HUES64 (cell line): ENCODE data around the gene FAM184A.

Source experiments
- H3K27ac ChIP-seq: 2 replicates; pipeline ENCODE4 v1.7.0; 2013; ENCODE audit warnings: low read depth, low read length, inconsistent platforms
- H3K27me3 ChIP-seq: 2 replicates; pipeline ENCODE4 v1.6.1; 2013; ENCODE audit warnings: mild to moderate bottlenecking, low read length; ENCODE audit not compliant: insufficient read depth
- H3K36me3 ChIP-seq: 2 replicates; pipeline ENCODE4 v1.6.1; 2013; ENCODE audit warnings: mild to moderate bottlenecking, low read length; ENCODE audit not compliant: insufficient read depth
- H3K4me1 ChIP-seq: 2 replicates; pipeline ENCODE4 v1.6.1; 2013; ENCODE audit warnings: mild to moderate bottlenecking, low read length, moderate library complexity; ENCODE audit not compliant: insufficient read depth
- H3K4me3 ChIP-seq: 2 replicates; pipeline ENCODE4 v1.5.1; 2013; ENCODE audit warnings: mild to moderate bottlenecking, low read length, moderate library complexity
- H3K9ac ChIP-seq: 2 replicates; pipeline ENCODE4 v1.6.1; 2013; ENCODE audit warnings: mild to moderate bottlenecking, low read depth, low read length
- H3K9me3 ChIP-seq: 2 replicates; pipeline ENCODE4 v1.6.1; 2013; ENCODE audit warnings: low read depth, low read length; ENCODE audit not compliant: insufficient read depth
- WGBS: fragments of 150-250, 120-280 bp; methylation state at CpG from one replicate; pipeline ENCODE4 v1.1.7; 2013; ENCODE audit warnings: missing lambda C conversion rate; 5-methylcytosine and 5-hydroxymethylcytosine counted together

Gene FAM184A

GRCh38 chr6:118932421-118932820, 146.0 kb downstream of the FAM184A start:
- no peak overlapping the region for H3K9ac ChIP-seq
- H3K4me3 ChIP-seq = no peak overlapping the region
- no peak overlapping the region for H3K27ac ChIP-seq
- no peaks in the 10 kb centered on the region for H3K27me3 ChIP-seq
- H3K36me3 ChIP-seq = peaks cover 53% of the 10 kb centered on the region
- peaks cover 17% of the 10 kb centered on the region for H3K4me1 ChIP-seq
- WGBS = 87% methylated on average over 1 of the region's 2 CpGs
- H3K9me3 ChIP-seq = no peaks in the 10 kb centered on the region

GRCh38 chr6:118931436-118931835, 147.0 kb downstream of the FAM184A start:
- Histone ChIP-seq H3K27ac (no peak overlapping the region), H3K36me3 (peaks cover 57% of the 10 kb centered on the region), H3K9me3 (no peaks in the 10 kb centered on the region), H3K4me1 (peaks cover 17% of the 10 kb centered on the region), H3K27me3 (no peaks in the 10 kb centered on the region), H3K9ac (no peak overlapping the region), H3K4me3 (no peak overlapping the region)
- 96% methylated on average over 2 of the region's 5 CpGs for WGBS

DNA sequence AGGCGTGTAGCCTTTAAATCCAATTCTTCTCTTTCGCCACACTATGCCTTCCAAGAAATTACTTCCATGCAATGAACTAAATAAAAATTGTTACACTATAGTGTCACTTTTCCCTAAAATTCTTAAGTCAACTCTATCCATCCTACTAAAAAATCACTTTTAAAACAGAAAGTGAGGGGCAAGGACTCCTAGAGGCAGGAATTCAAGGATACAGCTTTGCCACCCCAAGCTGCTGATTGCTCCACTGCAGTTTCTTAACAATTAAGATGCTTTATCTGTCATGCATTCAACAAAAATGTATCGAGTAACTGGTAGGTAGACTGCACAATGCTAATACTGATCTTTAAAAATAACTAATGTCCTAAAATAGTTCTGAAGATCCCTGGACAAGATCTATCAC, 147.8 kb downstream of the FAM184A start:
- H3K27ac ChIP-seq = no peak overlapping the region
- no peak overlapping the region for H3K9ac ChIP-seq
- peaks cover 65% of the 10 kb centered on the region for H3K36me3 ChIP-seq
- WGBS = 100% methylated on average over 3 of the region's 3 CpGs
- no peaks in the 10 kb centered on the region for H3K27me3 ChIP-seq
- H3K4me1 ChIP-seq = peaks cover 12% of the 10 kb centered on the region
- no peaks in the 10 kb centered on the region for H3K9me3 ChIP-seq
- no peak overlapping the region for H3K4me3 ChIP-seq

GRCh38 chr6:118923035-118923434, 155.4 kb downstream of the FAM184A start:
- 94% methylated on average over 3 of the region's 3 CpGs for WGBS
- H3K4me1 ChIP-seq = no peaks in the 10 kb centered on the region
- H3K4me3 ChIP-seq = no peak overlapping the region
- no peaks in the 10 kb centered on the region for H3K27me3 ChIP-seq
- no peak overlapping the region for H3K27ac ChIP-seq
- no peaks in the 10 kb centered on the region for H3K9me3 ChIP-seq
- peaks cover 91% of the 10 kb centered on the region for H3K36me3 ChIP-seq
- no peak overlapping the region for H3K9ac ChIP-seq

- WGBS = 100% methylated on average over 1 of the region's 1 CpG
- H3K36me3 ChIP-seq = peaks cover 89% of the 10 kb centered on the region
These were observed 157.4 kb downstream of the FAM184A start for GRCh38 chr6:118921084-118921483.

GRCh38 chr6:118918329-118918725, 160.1 kb downstream of the FAM184A start:
- Histone ChIP-seq H3K36me3 (peaks cover 92% of the 10 kb centered on the region), H3K27ac (no peak overlapping the region), H3K9ac (no peak overlapping the region)

More at GRCh38 chr6:118921084-118921483, 157.4 kb downstream of the FAM184A start:
- Histone ChIP-seq H3K4me3 (no peak overlapping the region), H3K9ac (no peak overlapping the region), H3K4me1 (no peaks in the 10 kb centered on the region), H3K27ac (no peak overlapping the region), H3K9me3 (no peaks in the 10 kb centered on the region), H3K27me3 (no peaks in the 10 kb centered on the region)

DNA sequence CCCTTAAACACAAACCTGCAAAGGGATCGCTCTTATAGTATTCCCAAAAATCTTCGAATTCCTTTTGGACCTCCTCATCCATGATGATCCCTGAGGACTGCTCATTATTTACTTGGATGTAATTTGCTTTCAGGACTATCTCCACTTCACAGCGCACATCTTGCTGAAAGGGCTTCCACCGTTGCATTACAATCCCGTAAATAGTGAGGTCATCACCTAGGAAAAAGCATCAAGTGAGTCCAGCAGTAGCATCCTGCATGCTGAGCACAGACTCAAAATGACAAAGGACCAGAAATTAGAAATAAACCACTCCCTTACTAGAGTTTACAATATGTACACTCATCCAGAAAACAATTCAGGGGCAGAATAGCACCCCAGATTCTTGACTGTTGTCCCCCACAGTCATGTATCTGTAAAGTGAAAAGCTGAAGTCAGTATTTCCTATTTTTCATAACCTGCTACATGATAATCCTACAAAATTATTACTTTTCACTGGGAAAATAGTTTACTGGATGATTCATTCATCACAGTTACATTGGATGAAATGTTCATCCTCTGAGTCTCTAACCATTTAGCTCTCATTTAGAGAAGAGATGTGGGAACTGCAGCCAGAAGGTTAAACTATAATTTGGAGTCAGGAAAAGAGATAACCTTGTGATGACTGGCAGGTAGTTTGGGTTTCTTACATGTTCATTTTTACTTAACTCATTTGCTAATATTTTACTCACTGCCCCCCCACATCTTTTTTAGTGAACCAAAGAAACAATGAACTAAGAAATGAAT, 160.7 kb downstream of the FAM184A start:
- no peak overlapping the region for H3K9ac ChIP-seq
- H3K36me3 ChIP-seq = peaks cover 92% of the 10 kb centered on the region
- H3K27ac ChIP-seq = no peak overlapping the region
- H3K9me3 ChIP-seq = no peaks in the 10 kb centered on the region
- 97% methylated on average over 5 of the region's 5 CpGs for WGBS
- H3K4me1 ChIP-seq = no peaks in the 10 kb centered on the region
- H3K4me3 ChIP-seq = no peak overlapping the region
- no peaks in the 10 kb centered on the region for H3K27me3 ChIP-seq

More at GRCh38 chr6:118918329-118918725, 160.1 kb downstream of the FAM184A start:
- Histone ChIP-seq H3K4me3 (no peak overlapping the region), H3K27me3 (no peaks in the 10 kb centered on the region), H3K4me1 (no peaks in the 10 kb centered on the region), H3K9me3 (no peaks in the 10 kb centered on the region)
- 100% methylated on average over 2 of the region's 2 CpGs for WGBS

- Histone ChIP-seq H3K36me3 (peaks cover 90% of the 10 kb centered on the region), H3K4me1 (no peaks in the 10 kb centered on the region), H3K27ac (no peak overlapping the region), H3K4me3 (no peak overlapping the region), H3K9ac (no peak overlapping the region), H3K27me3 (no peaks in the 10 kb centered on the region), H3K9me3 (no peaks in the 10 kb centered on the region)
These were observed 163.9 kb downstream of the FAM184A start for GRCh38 chr6:118914598-118914997.

DNA sequence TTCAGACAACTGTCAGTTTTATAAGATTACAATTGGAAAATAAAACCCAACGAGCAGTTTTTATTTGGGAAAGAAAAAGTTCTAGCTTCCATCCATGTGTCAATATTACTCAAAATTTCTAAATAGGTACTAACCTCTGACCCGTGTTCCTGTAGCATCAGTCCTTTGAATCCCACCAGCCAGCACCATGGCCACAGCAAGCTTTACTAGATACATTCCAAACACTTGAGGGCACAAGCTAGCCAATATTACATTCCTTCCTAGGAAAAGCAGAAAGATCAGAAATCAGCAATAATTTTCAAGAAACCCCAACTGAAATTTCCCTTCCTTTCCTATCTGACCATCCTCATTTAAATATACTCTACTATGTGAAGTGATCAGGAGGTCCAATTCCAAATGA, 165.3 kb downstream of the FAM184A start:
- WGBS = 88% methylated on average over 2 of the region's 2 CpGs
- no peaks in the 10 kb centered on the region for H3K4me1 ChIP-seq
- H3K4me3 ChIP-seq = no peak overlapping the region
- H3K27ac ChIP-seq = no peak overlapping the region
- H3K27me3 ChIP-seq = no peaks in the 10 kb centered on the region
- H3K9me3 ChIP-seq = no peaks in the 10 kb centered on the region
- peaks cover 94% of the 10 kb centered on the region for H3K36me3 ChIP-seq
- no peak overlapping the region for H3K9ac ChIP-seq

DNA sequence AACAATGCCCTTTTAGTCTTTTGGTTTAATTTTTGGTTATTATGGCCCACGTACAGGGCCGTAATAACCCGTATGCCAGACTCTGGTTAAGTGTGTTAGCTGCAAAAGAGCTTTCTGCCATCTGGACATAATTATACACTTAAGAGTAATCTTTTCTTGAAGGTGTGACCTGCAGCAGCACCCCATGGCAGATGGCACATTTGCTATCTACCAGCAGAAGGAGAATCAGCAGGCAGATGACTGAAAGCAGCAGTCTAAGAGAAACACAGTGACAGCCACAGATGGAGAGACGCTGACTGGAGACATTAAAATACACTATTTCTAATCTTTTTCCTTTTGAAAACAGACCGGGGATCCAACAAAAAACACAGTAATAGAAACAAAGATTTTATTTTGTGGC, 165.8 kb downstream of the FAM184A start:
- H3K4me3 ChIP-seq = no peak overlapping the region
- no peaks in the 10 kb centered on the region for H3K4me1 ChIP-seq
- peaks cover 94% of the 10 kb centered on the region for H3K36me3 ChIP-seq
- H3K9me3 ChIP-seq = no peaks in the 10 kb centered on the region
- WGBS = 85% methylated on average over 4 of the region's 5 CpGs
- H3K27me3 ChIP-seq = no peaks in the 10 kb centered on the region
- no peak overlapping the region for H3K27ac ChIP-seq
- no peak overlapping the region for H3K9ac ChIP-seq
